Activated CD4-positive, alpha-beta T cell treated with anti-CD3 and anti-CD28 coated beads, Interleukin-2, amount 50 U/mL, for 1 hour (primary cell): Measurements from ENCODE around the gene PDZD2.
"Not testable (repeated sequence)": the region's sequence is repeated elsewhere in the genome, so short reads cannot be mapped to it uniquely, and the experiment has no call there.

ENCODE experiments used
- DNase-seq: peaks from one replicate; pipeline ENCODE4 v3.0.0-alpha.2; 2020

Gene PDZD2

GRCh38 chr5:32020946-32021345, 382.0 kb downstream of the PDZD2 start:
- DNase-seq: no peak

- DNase-seq: no peak
Measured at GRCh38 chr5:32021771-32022170, 382.8 kb downstream of the PDZD2 start.

GRCh38 chr5:32022638-32023037, 383.7 kb downstream of the PDZD2 start:
- DNase-seq: no peak

GRCh38 chr5:32023816-32024215, 384.9 kb downstream of the PDZD2 start:
- DNase-seq: no peak

GRCh38 chr5:32024751-32025150, 385.8 kb downstream of the PDZD2 start:
- DNase-seq: no peak

- no peak for DNase-seq
Measured at GRCh38 chr5:32027093-32027716, 388.3 kb downstream of the PDZD2 start.

GRCh38 chr5:32027717-32028458, 389.0 kb downstream of the PDZD2 start:
- no peak for DNase-seq

GRCh38 chr5:32029261-32029660, 390.3 kb downstream of the PDZD2 start:
- DNase-seq: no peak

- DNase-seq: no peak
Measured at GRCh38 chr5:32029781-32030180, 390.9 kb downstream of the PDZD2 start.

GRCh38 chr5:32030222-32030621, 391.3 kb downstream of the PDZD2 start:
- no peak for DNase-seq

- no peak for DNase-seq
Measured at GRCh38 chr5:32030686-32031085, 391.8 kb downstream of the PDZD2 start.

GRCh38 chr5:32031089-32031488, 392.2 kb downstream of the PDZD2 start:
- DNase-seq: no peak

- DNase-seq: no peak
Measured at GRCh38 chr5:32038523-32038922, 399.6 kb downstream of the PDZD2 start.

GRCh38 chr5:32039133-32039532, 400.2 kb downstream of the PDZD2 start:
- not testable (repeated sequence) for DNase-seq

GRCh38 chr5:32039601-32040000, 400.7 kb downstream of the PDZD2 start:
- DNase-seq: not testable (repeated sequence)

GRCh38 chr5:32040181-32040695, 401.3 kb downstream of the PDZD2 start:
- DNase-seq: not testable (repeated sequence)

GRCh38 chr5:32042551-32042961, 403.6 kb downstream of the PDZD2 start:
- DNase-seq: no peak

GRCh38 chr5:32043105-32043504, 404.2 kb downstream of the PDZD2 start:
- DNase-seq: no peak

GRCh38 chr5:32044434-32044833, 405.5 kb downstream of the PDZD2 start:
- DNase-seq: no peak

- DNase-seq: no peak
Measured at GRCh38 chr5:32044939-32045338, 406.0 kb downstream of the PDZD2 start.

GRCh38 chr5:32047056-32047455, 408.1 kb downstream of the PDZD2 start:
- no peak for DNase-seq

- no peak for DNase-seq
Measured at GRCh38 chr5:32051796-32052195, 412.9 kb downstream of the PDZD2 start.

- no peak for DNase-seq
Measured at GRCh38 chr5:32055891-32056866, 417.2 kb downstream of the PDZD2 start.
